ENCODE results near the gene STAT1. TPM values are rescaled to one million over a fixed set of nuclear protein-coding genes. Genes with fewer than 3 reads are reported as not detected.

Gene STAT1
- total and polyA plus RNA-seq, 2 donors (not counting 1 experiment from before 2014, with no cell fraction given): 128 to 171 TPM

GRCh38 chr2:191026377-191026776 lies 12.4 kb upstream of the STAT1 start:
- no peaks in the 10 kb centered on the region for H3K79me2 ChIP-seq (ENCODE audit: control insufficient read depth, insufficient read depth, low read length)
- no peaks in the 10 kb centered on the region for H3K36me3 ChIP-seq (ENCODE audit: control insufficient read depth, insufficient read depth, low read length)
- DNase-seq (ENCODE audit: low read depth in 2 of 2): no peak
- no peak overlapping the region for H3K27ac ChIP-seq (ENCODE audit: insufficient read depth, low read length)
- H3K27me3 ChIP-seq (ENCODE audit: control insufficient read depth, insufficient read depth, low read length): no peaks in the 10 kb centered on the region
- no peak overlapping the region for H3K4me3 ChIP-seq (replicated peaks in 1 of 4; ENCODE audit: control extremely low read depth in 1 of 4, insufficient read depth in 1 of 4, low read depth in 3 of 4, low read length in 4 of 4)
- H3K9me3 ChIP-seq (ENCODE audit: control insufficient read depth, insufficient read depth, low read depth, low read length): no peaks in the 10 kb centered on the region
- no peak overlapping the region for H3K9ac ChIP-seq (ENCODE audit: insufficient read depth, low read length)
- no peak overlapping the region for H3K4me2 ChIP-seq (ENCODE audit: extremely low read depth, insufficient read depth, low read length)
- TF ChIP-seq CTCF (conservative IDR thresholded peaks at IDR 0.05 in 1 of 2, IDR thresholded peaks at IDR 0.05 in 1 of 2; ENCODE audit: low read depth in 1 of 2, low read length in 2 of 2) (no peak), EZH2 (IDR thresholded peaks at IDR 0.05; ENCODE audit: low read length, missing control alignments) (no peak)
- peaks cover 3% of the 10 kb centered on the region for H3K4me1 ChIP-seq (ENCODE audit: control insufficient read depth, extremely low read depth, insufficient read depth, low read length)
- no peaks in the 10 kb centered on the region for H4K20me1 ChIP-seq (ENCODE audit: control insufficient read depth, extremely low read depth, insufficient read depth, low read length)
- H2AFZ ChIP-seq (ENCODE audit: low read length): no peak overlapping the region

GRCh38 chr2:191025135-191025534 lies 11.2 kb upstream of the STAT1 start:
- H3K79me2 ChIP-seq (ENCODE audit: control insufficient read depth, insufficient read depth, low read length): no peaks in the 10 kb centered on the region
- no peaks in the 10 kb centered on the region for H3K27me3 ChIP-seq (ENCODE audit: control insufficient read depth, insufficient read depth, low read length)
- no peaks in the 10 kb centered on the region for H3K9me3 ChIP-seq (ENCODE audit: control insufficient read depth, insufficient read depth, low read depth, low read length)
- H3K4me1 ChIP-seq (ENCODE audit: control insufficient read depth, extremely low read depth, insufficient read depth, low read length): peaks cover 7% of the 10 kb centered on the region
- H3K36me3 ChIP-seq (ENCODE audit: control insufficient read depth, insufficient read depth, low read length): no peaks in the 10 kb centered on the region
- H3K9ac ChIP-seq (ENCODE audit: insufficient read depth, low read length): no peak overlapping the region
- no peak for DNase-seq (ENCODE audit: low read depth in 2 of 2)
- TF ChIP-seq CTCF (conservative IDR thresholded peaks at IDR 0.05 in 1 of 2, IDR thresholded peaks at IDR 0.05 in 1 of 2; ENCODE audit: low read depth in 1 of 2, low read length in 2 of 2) (no peak), EZH2 (IDR thresholded peaks at IDR 0.05; ENCODE audit: low read length, missing control alignments) (no peak)
- H4K20me1 ChIP-seq (ENCODE audit: control insufficient read depth, extremely low read depth, insufficient read depth, low read length): no peaks in the 10 kb centered on the region
- H2AFZ ChIP-seq (ENCODE audit: low read length): no peak overlapping the region
- H3K4me2 ChIP-seq (ENCODE audit: extremely low read depth, insufficient read depth, low read length): no peak overlapping the region
- no peak overlapping the region for H3K4me3 ChIP-seq (replicated peaks in 1 of 4; ENCODE audit: control extremely low read depth in 1 of 4, insufficient read depth in 1 of 4, low read depth in 3 of 4, low read length in 4 of 4)
- H3K27ac ChIP-seq (ENCODE audit: insufficient read depth, low read length): no peak overlapping the region

- no peak for TF ChIP-seq EZH2 (IDR thresholded peaks at IDR 0.05; ENCODE audit: low read length, missing control alignments)
- no peak for TF ChIP-seq CTCF (conservative IDR thresholded peaks at IDR 0.05 in 1 of 2, IDR thresholded peaks at IDR 0.05 in 1 of 2; ENCODE audit: low read depth in 1 of 2, low read length in 2 of 2)
- Histone ChIP-seq H4K20me1 (ENCODE audit: control insufficient read depth, extremely low read depth, insufficient read depth, low read length) (no peaks in the 10 kb centered on the region), H3K9ac (ENCODE audit: insufficient read depth, low read length) (no peak overlapping the region), H3K79me2 (ENCODE audit: control insufficient read depth, insufficient read depth, low read length) (no peaks in the 10 kb centered on the region), H3K4me3 (replicated peaks in 1 of 4; ENCODE audit: control extremely low read depth in 1 of 4, insufficient read depth in 1 of 4, low read depth in 3 of 4, low read length in 4 of 4) (no peak overlapping the region), H3K36me3 (ENCODE audit: control insufficient read depth, insufficient read depth, low read length) (no peaks in the 10 kb centered on the region), H3K9me3 (ENCODE audit: control insufficient read depth, insufficient read depth, low read depth, low read length) (no peaks in the 10 kb centered on the region), H2AFZ (ENCODE audit: low read length) (peak overlapping the region; percentile 45), H3K4me1 (ENCODE audit: control insufficient read depth, extremely low read depth, insufficient read depth, low read length) (peaks cover 7% of the 10 kb centered on the region), H3K27ac (ENCODE audit: insufficient read depth, low read length) (no peak overlapping the region), H3K4me2 (ENCODE audit: extremely low read depth, insufficient read depth, low read length) (peak overlapping the region; percentile 19), H3K27me3 (ENCODE audit: control insufficient read depth, insufficient read depth, low read length) (no peaks in the 10 kb centered on the region)
- DNase-seq (ENCODE audit: low read depth in 2 of 2): no peak
Measured at GRCh38 chr2:191023235-191023679, 9.3 kb upstream of the STAT1 start.
